GM18505 (cell line): ENCODE results near the gene DLGAP1.

Experiments used
- ATAC-seq: cut with Tn5 transposase; IDR thresholded peaks from one replicate; pipeline ENCODE4 v1.9.1; 2021; ENCODE audit not compliant: unreplicated experiment
- POLR2A ChIP-seq: IDR thresholded peaks from 4 replicates; pipeline ENCODE4 v1.6.1; 2011; ENCODE audit warnings: borderline replicate concordance; ENCODE audit not compliant: insufficient read depth, insufficient read length; ENCODE audit errors: extremely low read depth

DLGAP1 gene

GRCh38 chr18:3495691-3496430 is 959.2 kb downstream of the DLGAP1 start:
- no peak for ATAC-seq
- TF ChIP-seq POLR2A, result no peak

- ATAC-seq, result no peak
- no peak for TF ChIP-seq POLR2A
Observed at GRCh38 chr18:3494569-3494968, 960.5 kb downstream of the DLGAP1 start.

GRCh38 chr18:3494245-3494526 is 960.9 kb downstream of the DLGAP1 start:
- ATAC-seq, result no peak
- TF ChIP-seq POLR2A, result no peak

- no peak for ATAC-seq
- TF ChIP-seq POLR2A, result no peak
Observed at GRCh38 chr18:3493501-3494244, 961.4 kb downstream of the DLGAP1 start.

- TF ChIP-seq POLR2A, result no peak
- ATAC-seq, result no peak
Observed at GRCh38 chr18:3492721-3493120, 962.4 kb downstream of the DLGAP1 start.

GRCh38 chr18:3491981-3492555 is 963.0 kb downstream of the DLGAP1 start:
- ATAC-seq, result no peak
- TF ChIP-seq POLR2A, result no peak

GRCh38 chr18:3489462-3489861 is 965.6 kb downstream of the DLGAP1 start:
- TF ChIP-seq POLR2A, result no peak
- no peak for ATAC-seq

- no peak for ATAC-seq
- no peak for TF ChIP-seq POLR2A
Observed at GRCh38 chr18:3486512-3486911, 968.6 kb downstream of the DLGAP1 start.

- TF ChIP-seq POLR2A, result no peak
- no peak for ATAC-seq
Observed at GRCh38 chr18:3485153-3486149, 969.7 kb downstream of the DLGAP1 start.

GRCh38 chr18:3482258-3482657 is 972.8 kb downstream of the DLGAP1 start:
- no peak for TF ChIP-seq POLR2A
- no peak for ATAC-seq

GRCh38 chr18:3481696-3482210 is 973.4 kb downstream of the DLGAP1 start:
- peak; percentile 57 for ATAC-seq
- no peak for TF ChIP-seq POLR2A

GRCh38 chr18:3480827-3481573 is 974.1 kb downstream of the DLGAP1 start:
- ATAC-seq, result no peak
- no peak for TF ChIP-seq POLR2A
